Kidney capillary endothelial cell (primary cell): ENCODE measurements around the gene KIF14.
"Not testable (repeated sequence)": the region's sequence is repeated elsewhere in the genome, so short reads cannot be mapped to it uniquely, and the experiment has no call there.

Experiments used
- DNase-seq: peaks from one replicate; pipeline ENCODE4 v3.0.0-alpha.2; 2018; ENCODE audit warnings: low spot score

Gene KIF14

DNA sequence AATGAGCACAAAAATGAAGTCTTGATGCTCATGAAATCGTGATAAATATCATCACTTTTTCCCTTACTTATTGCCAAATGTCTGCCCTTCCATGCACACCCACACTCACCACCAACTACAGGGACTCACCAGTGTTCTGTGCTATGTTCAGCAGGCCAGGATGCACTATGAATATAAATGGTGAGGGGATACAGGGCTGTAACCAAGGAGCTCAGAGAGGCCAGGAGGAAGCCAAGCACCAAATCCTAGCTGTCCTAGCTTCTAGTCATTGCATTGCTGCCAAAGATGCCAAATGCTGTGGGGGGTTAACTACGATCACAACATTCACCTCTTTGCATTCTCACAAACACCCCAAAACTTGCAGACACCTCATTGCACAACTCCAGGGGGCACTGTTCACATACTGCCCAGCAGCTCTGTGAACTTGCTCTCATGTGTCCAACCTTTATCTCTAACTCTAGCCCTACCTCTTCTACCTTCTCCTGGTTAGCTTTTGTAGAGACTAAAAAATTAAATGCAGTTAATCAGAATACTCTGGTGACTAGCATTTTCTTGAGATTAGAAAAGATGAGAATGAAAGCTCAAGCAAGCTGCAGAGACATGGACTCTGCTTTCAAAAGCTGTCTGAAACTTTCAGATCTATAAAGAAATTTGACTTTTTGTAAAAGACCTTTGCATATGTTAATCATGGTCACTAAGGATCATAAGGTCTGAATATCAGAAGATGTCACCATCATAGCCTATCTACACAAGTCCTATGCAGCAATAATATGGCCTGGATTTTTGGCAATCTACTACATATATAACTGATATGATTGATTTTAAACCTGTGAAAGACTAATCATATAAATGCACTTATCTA, 13.9 kb upstream of the KIF14 start:
- DNase-seq = no peak

GRCh38 chr1:200631375-200631774, 10.8 kb upstream of the KIF14 start:
- no peak for DNase-seq

DNA sequence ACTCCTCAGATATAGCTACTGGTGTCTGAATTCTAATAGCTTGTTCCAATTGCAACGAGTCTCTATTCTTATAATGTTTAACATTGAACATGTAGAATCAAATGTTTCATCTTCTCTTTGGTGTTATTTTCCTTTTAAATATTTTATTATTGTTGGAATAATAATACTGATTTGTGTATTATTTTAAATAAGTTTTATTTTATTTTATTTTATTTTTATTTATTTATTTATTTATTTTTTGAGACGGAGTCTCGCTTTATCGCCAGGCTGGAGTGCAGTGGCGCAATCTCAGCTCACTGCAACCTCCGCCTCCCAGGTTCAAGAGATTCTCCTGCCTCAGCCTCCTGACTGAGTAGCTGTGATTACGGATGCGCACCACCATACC, 10.0 kb upstream of the KIF14 start:
- not testable (repeated sequence) for DNase-seq

DNA sequence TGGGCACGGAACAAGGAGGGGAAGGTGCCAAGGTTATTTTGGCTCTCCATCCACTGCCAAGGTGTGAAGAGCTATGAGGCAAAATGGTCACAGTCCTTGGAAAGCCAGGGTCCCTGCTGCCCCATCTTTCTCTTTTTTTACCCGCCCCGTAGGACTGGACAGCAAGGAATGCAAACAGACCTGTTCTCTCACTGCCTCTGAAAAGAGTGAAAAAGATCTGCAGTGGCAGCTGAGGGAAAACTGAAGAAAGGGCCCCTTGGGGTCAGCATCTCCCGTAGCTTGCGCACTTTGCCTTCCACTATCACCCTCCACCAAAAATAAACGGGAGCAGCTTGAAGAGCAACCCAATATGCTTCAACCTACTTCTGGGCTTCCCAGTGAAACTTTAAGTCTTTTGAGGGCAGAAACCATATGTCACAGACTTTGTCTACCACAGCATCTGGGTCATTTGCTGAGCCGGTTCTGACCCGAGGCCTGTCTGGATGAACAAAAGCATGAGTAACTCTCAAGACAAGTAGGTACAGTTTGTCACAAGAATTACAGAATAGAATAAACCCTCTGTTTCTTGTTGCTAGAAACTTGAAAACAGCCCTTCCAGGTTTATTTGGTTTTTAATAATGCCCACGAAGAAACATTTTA, 9.4 kb upstream of the KIF14 start:
- DNase-seq = no peak

- no peak for DNase-seq
These were observed 7.8 kb upstream of the KIF14 start for GRCh38 chr1:200628223-200628881.

DNA sequence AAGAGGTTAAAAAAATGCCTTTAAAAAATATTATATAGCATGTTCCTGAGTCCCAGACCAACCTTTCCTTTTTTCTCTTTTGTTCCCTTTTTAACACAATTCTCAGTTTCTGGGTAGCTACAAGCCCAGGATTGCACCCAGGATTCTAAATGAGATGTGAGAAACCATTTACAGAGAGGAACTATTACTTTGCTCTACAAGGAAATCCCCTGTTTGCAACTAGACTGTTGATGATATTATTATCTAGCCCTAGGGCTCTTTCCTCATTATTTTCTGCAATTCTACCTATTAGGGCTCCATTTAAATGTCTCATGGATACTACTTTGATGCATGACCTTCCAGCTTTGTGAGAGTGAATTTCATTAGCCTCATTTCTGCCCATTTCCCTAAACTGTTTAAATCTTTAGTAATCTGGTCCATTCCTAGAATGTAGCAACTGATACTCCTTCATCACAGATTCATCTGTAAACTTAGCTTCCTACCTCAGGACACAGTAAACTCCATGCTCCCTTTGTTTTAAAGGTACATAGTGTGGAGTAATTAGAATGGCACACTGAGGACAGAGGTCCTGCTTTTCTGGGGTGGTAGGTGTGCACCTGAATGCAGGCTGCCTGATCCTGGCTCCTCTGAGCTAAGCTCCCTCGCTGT, 7.1 kb upstream of the KIF14 start:
- no peak for DNase-seq

DNA sequence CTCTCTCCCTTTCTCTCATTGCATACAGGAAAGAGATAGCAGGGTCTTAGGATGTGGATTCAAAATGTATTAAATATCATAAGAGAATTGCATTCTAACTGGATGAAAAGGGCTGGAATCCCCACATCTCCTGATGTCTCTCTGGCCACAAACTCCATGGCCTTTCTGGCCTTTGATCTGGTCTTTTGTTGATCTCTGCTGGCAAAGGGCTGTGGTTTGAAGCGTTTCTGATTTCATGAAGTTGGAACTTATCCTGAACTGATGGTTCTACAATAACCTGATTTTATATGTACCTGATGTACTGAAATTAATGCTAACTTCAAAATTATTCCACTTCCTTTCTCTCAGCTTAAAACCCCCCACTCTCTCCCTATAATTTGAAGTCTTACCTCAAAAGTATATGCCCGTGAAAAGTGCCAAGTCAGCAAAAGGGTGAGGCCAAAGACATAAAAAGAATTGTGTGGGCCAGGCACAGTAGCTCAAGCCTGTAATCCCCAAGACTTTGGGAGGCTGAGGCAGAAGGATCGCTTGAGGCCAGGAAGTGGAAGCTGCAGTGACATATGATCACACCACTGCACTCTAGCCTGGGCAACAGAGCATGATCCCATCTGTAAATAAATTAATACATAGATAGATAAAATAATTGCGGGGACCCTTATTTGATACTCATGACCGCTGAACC, 6.4 kb upstream of the KIF14 start:
- no peak for DNase-seq

DNA sequence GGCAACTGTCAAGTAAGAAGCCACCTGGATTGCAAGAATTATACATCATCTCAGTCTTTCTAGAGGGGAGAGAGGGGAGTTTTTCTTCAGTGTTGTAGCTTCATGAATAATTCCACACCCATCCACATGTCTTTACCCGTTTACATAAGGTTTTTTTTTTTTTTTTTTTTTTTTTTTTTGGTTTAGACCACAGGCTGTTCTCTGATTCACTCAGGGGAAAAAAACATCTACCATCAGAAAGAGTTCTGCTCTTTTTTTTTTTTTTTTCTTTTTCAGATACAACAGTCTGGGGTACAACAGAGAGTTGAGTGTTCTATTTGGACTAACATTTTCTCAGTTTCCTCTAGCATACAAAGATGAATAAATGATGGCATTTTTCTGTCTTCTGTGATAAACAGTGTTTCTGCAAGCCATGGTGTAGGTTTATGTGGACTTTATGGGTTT, 4.9 kb upstream of the KIF14 start:
- DNase-seq = no peak

DNA sequence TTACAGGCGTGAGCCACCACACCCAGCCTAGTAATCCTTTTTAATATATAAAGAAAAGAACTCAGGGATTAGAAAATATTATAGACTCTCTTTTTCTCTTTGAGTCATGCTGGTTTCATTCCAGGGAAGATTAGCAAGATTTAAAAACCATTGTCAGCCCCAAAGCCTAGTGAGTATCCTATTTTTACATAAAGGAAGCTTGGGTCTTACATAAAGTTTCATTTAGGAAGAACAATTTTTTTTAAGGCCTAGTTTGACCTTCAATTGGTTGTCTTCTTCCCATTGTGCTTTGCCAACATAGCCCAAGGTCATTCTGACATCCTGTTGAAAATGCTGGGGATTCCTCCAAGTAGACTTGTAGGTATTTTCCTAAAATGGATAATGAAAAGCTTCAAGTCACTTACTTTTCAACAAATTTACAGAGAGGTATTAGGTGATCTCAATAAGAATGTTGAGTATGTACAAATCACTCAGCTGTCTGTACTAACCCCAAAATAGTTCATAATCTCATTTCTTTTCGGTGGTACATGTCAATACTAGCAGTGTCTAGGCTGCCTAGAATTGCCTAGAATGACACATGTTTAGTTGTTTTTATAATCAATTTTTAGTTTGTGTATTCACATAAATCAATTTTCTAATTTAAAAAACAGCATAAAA, 4.3 kb upstream of the KIF14 start:
- DNase-seq = no peak

DNA sequence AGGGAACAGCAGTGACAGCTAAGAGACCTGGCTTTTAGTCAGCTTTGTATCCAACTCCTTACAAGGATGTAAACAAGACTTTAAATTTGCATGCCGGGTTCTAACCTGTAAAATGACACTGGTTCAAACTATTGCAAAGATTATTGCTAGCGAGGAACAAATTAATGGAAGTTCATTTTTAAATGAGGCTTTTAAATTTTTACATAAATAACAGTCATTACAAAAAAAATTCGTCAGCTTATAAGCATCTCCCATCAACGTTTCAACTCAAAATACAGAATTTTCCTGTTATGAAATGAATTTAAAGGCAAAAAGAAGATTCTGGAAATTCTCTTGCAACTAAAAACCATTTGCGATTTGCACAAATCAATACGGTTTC, 668 bp downstream of the KIF14 start:
- DNase-seq = no peak

DNA sequence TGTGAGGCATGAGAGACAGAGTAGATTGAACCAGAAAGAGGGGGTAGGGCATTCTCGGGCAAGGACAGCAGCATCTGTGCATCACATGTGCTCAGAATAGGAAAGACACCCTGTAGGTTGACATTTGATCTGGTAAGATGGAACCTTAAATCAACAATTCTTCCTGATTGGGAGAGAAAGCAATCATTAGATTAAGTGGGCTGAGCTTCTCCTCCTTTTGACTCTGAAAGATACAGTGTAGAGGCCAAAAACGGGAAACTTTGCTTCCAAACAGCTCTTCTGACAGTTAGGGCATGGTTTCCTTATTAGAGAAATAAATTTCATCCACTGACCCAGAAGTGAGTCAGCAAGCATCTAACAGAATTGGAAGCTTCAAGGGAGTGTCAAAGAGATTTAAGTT, 9.7 kb downstream of the KIF14 start:
- no peak for DNase-seq

- DNase-seq = no peak
These were observed 17.9 kb downstream of the KIF14 start for GRCh38 chr1:200602632-200603031.

- DNase-seq = no peak
These were observed 30.6 kb downstream of the KIF14 start for GRCh38 chr1:200590001-200590400.

DNA sequence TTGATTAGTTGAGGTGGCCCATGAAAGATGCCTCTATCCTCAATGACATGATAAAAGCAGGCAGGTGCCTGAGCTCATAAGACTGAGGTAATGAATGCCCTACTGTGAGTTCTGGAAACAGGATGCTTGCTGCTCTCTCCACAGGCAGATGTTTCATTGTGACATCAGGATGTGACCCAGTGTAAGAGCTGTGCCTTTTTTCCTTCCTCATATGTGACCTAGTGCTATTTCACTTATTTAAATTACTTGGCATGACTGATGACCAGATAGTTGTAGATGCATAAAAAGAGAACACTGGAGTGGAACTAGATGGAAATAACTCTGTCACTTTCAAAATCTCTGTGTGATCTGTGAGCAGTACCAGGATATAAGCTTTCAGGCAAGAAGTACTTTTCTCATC, 31.9 kb downstream of the KIF14 start:
- no peak for DNase-seq

- DNase-seq = no peak
These were observed 56.2 kb downstream of the KIF14 start for GRCh38 chr1:200564319-200564718.

GRCh38 chr1:200561856-200562214, 58.7 kb downstream of the KIF14 start:
- no peak for DNase-seq

GRCh38 chr1:200558866-200559459, 61.6 kb downstream of the KIF14 start:
- peak; percentile 55 for DNase-seq

GRCh38 chr1:200556002-200556401, 64.5 kb downstream of the KIF14 start:
- no peak for DNase-seq

- not testable (repeated sequence) for DNase-seq
These were observed 67.8 kb downstream of the KIF14 start for GRCh38 chr1:200552737-200553136.

GRCh38 chr1:200550367-200550766, 70.2 kb downstream of the KIF14 start:
- no peak for DNase-seq

GRCh38 chr1:200547386-200547785, 73.2 kb downstream of the KIF14 start:
- DNase-seq = no peak
